H1 (cell line): ENCODE measurements around the gene OBSCN. TPM values are rescaled to one million over a fixed set of nuclear protein-coding genes. Genes with fewer than 3 reads are reported as not detected.

ENCODE experiments used
- CTCF ChIA-PET: fragments of 300-600 bp; sonication (Branson Sonifier 250); formaldehyde crosslinking; loops from one replicate; lab custom pipeline; 2021; ENCODE audit not compliant: partially characterized antibody; lab: Charles Lee
- POLR2A ChIA-PET: fragments of 300-600 bp; sonication (Branson Sonifier 250); formaldehyde crosslinking; loops from one replicate; lab custom pipeline; 2021; ENCODE audit warnings: inconsistent platforms; ENCODE audit not compliant: partially characterized antibody; lab: Charles Lee
- DNase-seq, 2 experiments: peaks; one replicate each; pipeline versions ENCODE4 v3.0.0 to v3.0.0-alpha.2; 2010 to 2022; ENCODE audit warnings: low spot score in 2 of 2, low read depth in 1 of 2, mixed read lengths in 1 of 2
- FAIRE-seq: peaks from 2 replicates; lab custom pipeline; 2011; peaks lifted over from hg19 to GRCh38; lab: Jason Lieb, UNC
- H2AFZ ChIP-seq: 2 replicates; pipeline ENCODE4 v1.8.1; 2012; ENCODE audit warnings: low read length, inconsistent platforms
- H2AK5ac ChIP-seq: 2 replicates; pipeline ENCODE4 v1.6.1; 2013; ENCODE audit warnings: low read depth, low read length
- H2BK120ac ChIP-seq: replicated peaks from 2 replicates; pipeline ENCODE3; 2013; ENCODE audit warnings: low read depth, low read length, inconsistent platforms
- H2BK12ac ChIP-seq: 2 replicates; pipeline ENCODE4 v1.6.1; 2013; ENCODE audit warnings: low read depth, low read length
- H2BK15ac ChIP-seq: 2 replicates; pipeline ENCODE4 v1.6.1; 2013; ENCODE audit warnings: low read length
- H2BK20ac ChIP-seq: 2 replicates; pipeline ENCODE4 v1.6.1; 2013; ENCODE audit warnings: low read length
- H2BK5ac ChIP-seq: 2 replicates; pipeline ENCODE4 v1.6.1; 2013; ENCODE audit warnings: low read depth, low read length
- H3K14ac ChIP-seq: 2 replicates; pipeline ENCODE4 v1.6.1; 2013; ENCODE audit warnings: inconsistent platforms; ENCODE audit not compliant: insufficient read length
- H3K18ac ChIP-seq: 2 replicates; pipeline ENCODE4 v1.6.1; 2013; ENCODE audit warnings: low read length; ENCODE audit errors: extremely low read depth
- H3K23ac ChIP-seq: 2 replicates; pipeline ENCODE4 v1.6.1; 2013; ENCODE audit warnings: inconsistent platforms; ENCODE audit not compliant: insufficient read length
- H3K23me2 ChIP-seq: 2 replicates; pipeline ENCODE4 v1.6.1; 2013; ENCODE audit warnings: low read depth, low read length
- H3K27ac ChIP-seq: 2 replicates; pipeline ENCODE4 v1.6.1; 2011; ENCODE audit warnings: low read depth, low read length, inconsistent platforms
- H3K27me3 ChIP-seq, 4 experiments: replicated peaks in 1 of 4; 1 replicate in 1 of 4; 2 replicates in 3 of 4; pipeline versions ENCODE4 v1.6.1 to v1.8.1; 2011 to 2013; ENCODE audit warnings: low read length in 3 of 4, mild to moderate bottlenecking in 3 of 4, inconsistent platforms in 2 of 4, mixed read lengths in 2 of 4, moderate library complexity in 1 of 4; ENCODE audit not compliant: control insufficient read depth in 3 of 4, insufficient read depth in 3 of 4; ENCODE audit errors: extremely low read depth in 1 of 4
- H3K36me3 ChIP-seq, 4 experiments: 2 replicates each; pipeline versions ENCODE4 v1.6.1 to v1.8.1; 2011 to 2013; ENCODE audit warnings: mild to moderate bottlenecking in 4 of 4, low read length in 3 of 4, moderate library complexity in 2 of 4, control low read depth in 1 of 4, inconsistent platforms in 1 of 4; ENCODE audit not compliant: insufficient read depth in 4 of 4, control insufficient read depth in 2 of 4
- H3K4ac ChIP-seq: replicated peaks from 2 replicates; pipeline ENCODE3; 2013; ENCODE audit warnings: low read length, low read depth, mixed read lengths, inconsistent platforms; ENCODE audit not compliant: insufficient read length
- H3K4me1 ChIP-seq, 4 experiments: replicated peaks in 1 of 4; 1 replicate in 1 of 4; 2 replicates in 3 of 4; pipeline versions ENCODE4 v1.6.1 to v1.8.1; 2011 to 2013; ENCODE audit warnings: low read length in 3 of 4, inconsistent platforms in 2 of 4, mixed read lengths in 1 of 4; ENCODE audit not compliant: insufficient read depth in 4 of 4, control insufficient read depth in 3 of 4
- H3K4me2 ChIP-seq, 2 experiments: 2 replicates each; pipeline versions ENCODE4 v1.6.1 to v1.8.1; 2011 to 2013; ENCODE audit warnings: low read depth in 2 of 2, low read length in 2 of 2, control low read depth in 1 of 2, inconsistent platforms in 1 of 2, mild to moderate bottlenecking in 1 of 2; ENCODE audit not compliant: insufficient read depth in 1 of 2
- H3K4me3 ChIP-seq, 4 experiments: fragments of 200-600, 300-600 bp in 1 of 4; sonication (generic), shearing (Covaris generic), sonication (Bioruptor Twin) in 1 of 4; 2 replicates each; pipeline versions ENCODE4 v1.5.1 to v1.8.1; 2011 to 2016; ENCODE audit warnings: low read length in 4 of 4, low read depth in 3 of 4, control low read depth in 2 of 4, inconsistent platforms in 2 of 4, mild to moderate bottlenecking in 2 of 4, mixed read lengths in 1 of 4, moderate library complexity in 1 of 4; ENCODE audit not compliant: insufficient read depth in 2 of 4; ENCODE audit errors: extremely low read depth in 1 of 4
- H3K56ac ChIP-seq: replicated peaks from 2 replicates; pipeline ENCODE3; 2013; ENCODE audit warnings: low read depth, mild to moderate bottlenecking, mixed read lengths, low read length, inconsistent platforms; ENCODE audit not compliant: insufficient read length
- H3K79me1 ChIP-seq: 2 replicates; pipeline ENCODE4 v1.6.1; 2013; ENCODE audit warnings: low read depth, low read length, control low read depth
- H3K79me2 ChIP-seq, 2 experiments: 2 replicates each; pipeline versions ENCODE4 v1.6.1 to v1.8.1; 2012 to 2013; ENCODE audit warnings: low read length in 2 of 2, mild to moderate bottlenecking in 2 of 2, inconsistent platforms in 1 of 2; ENCODE audit not compliant: insufficient read depth in 2 of 2, control insufficient read depth in 1 of 2
- H3K9ac ChIP-seq, 4 experiments: replicated peaks in 1 of 4; 1 replicate in 1 of 4; 2 replicates in 3 of 4; pipeline versions ENCODE4 v1.6.1 to v1.8.1; 2011 to 2013; ENCODE audit warnings: low read depth in 3 of 4, low read length in 3 of 4, control low read depth in 2 of 4, mild to moderate bottlenecking in 2 of 4, moderate library complexity in 2 of 4, inconsistent platforms in 1 of 4; ENCODE audit errors: extremely low read depth in 1 of 4
- H3K9me3 ChIP-seq, 2 experiments: 2 replicates each; pipeline versions ENCODE4 v1.6.1 to v1.8.1; 2012 to 2013; ENCODE audit warnings: mild to moderate bottlenecking in 2 of 2, moderate library complexity in 2 of 2, control low read depth in 1 of 2, inconsistent platforms in 1 of 2, low read depth in 1 of 2, low read length in 1 of 2, mixed read lengths in 1 of 2; ENCODE audit not compliant: insufficient read depth in 2 of 2
- H4K20me1 ChIP-seq, 2 experiments: replicated peaks in 1 of 2; 2 replicates each; pipeline versions ENCODE3 to v1.8.1; 2011 to 2013; ENCODE audit warnings: inconsistent platforms in 2 of 2, low read length in 2 of 2, mild to moderate bottlenecking in 1 of 2; ENCODE audit not compliant: insufficient read depth in 2 of 2, control insufficient read depth in 1 of 2
- H4K5ac ChIP-seq: 2 replicates; pipeline ENCODE4 v1.6.1; 2013; ENCODE audit warnings: low read length, low read depth, mixed read lengths, inconsistent platforms; ENCODE audit not compliant: insufficient read length
- H4K8ac ChIP-seq: 2 replicates; pipeline ENCODE4 v1.8.0; 2013; ENCODE audit warnings: mild to moderate bottlenecking, moderate library complexity, low read length, inconsistent platforms; ENCODE audit not compliant: insufficient read depth; ENCODE audit errors: extremely low read depth
- H4K91ac ChIP-seq: replicated peaks from 2 replicates; pipeline ENCODE3; 2013; ENCODE audit warnings: low read length, mixed read lengths, inconsistent platforms; ENCODE audit not compliant: insufficient read length
- CHD2 ChIP-seq: IDR thresholded peaks from 2 replicates; pipeline ENCODE4 v1.6.1; 2012; ENCODE audit warnings: low read length, improper control_type of control experiment
- JUND ChIP-seq: IDR thresholded peaks from 2 replicates; pipeline ENCODE4 v1.6.1; 2011; ENCODE audit warnings: mild to moderate bottlenecking, improper control_type of control experiment, low read length
- KDM1A ChIP-seq: fragments of 200-600, 300-600 bp; sonication (generic); IDR thresholded peaks from 2 replicates; pipeline ENCODE4 v1.7.1; 2016; ENCODE audit warnings: mild to moderate bottlenecking, low read length, borderline replicate concordance
- KDM5A ChIP-seq: fragments of 200-600 bp; IDR thresholded peaks from 2 replicates; pipeline ENCODE4 v1.7.1; 2012; ENCODE audit warnings: mild to moderate bottlenecking, low read length, inconsistent platforms, mixed read lengths
- POLR2A ChIP-seq, 2 experiments: IDR thresholded peaks; 1 replicate in 1 of 2; 2 replicates in 1 of 2; pipeline ENCODE4 v1.6.1; 2011; ENCODE audit warnings: low read depth in 2 of 2, low read length in 2 of 2, mild to moderate bottlenecking in 2 of 2; ENCODE audit errors: control extremely low read depth in 1 of 2
- POLR2AphosphoS5 ChIP-seq: IDR thresholded peaks from 2 replicates; pipeline ENCODE4 v1.6.1; 2011; ENCODE audit warnings: low read depth, low read length
- RFX5 ChIP-seq: IDR thresholded peaks from 2 replicates; pipeline ENCODE4 v1.6.1; 2011; ENCODE audit warnings: low read depth, low read length, improper control_type of control experiment, borderline replicate concordance
- RXRA ChIP-seq: IDR thresholded peaks from 2 replicates; pipeline ENCODE4 v1.6.1; 2011; ENCODE audit warnings: low read depth, mild to moderate bottlenecking, low read length, moderate library complexity; ENCODE audit not compliant: insufficient read depth
- SAP30 ChIP-seq: fragments of 300-600 bp; sonication (generic); IDR thresholded peaks from 2 replicates; pipeline ENCODE4 v1.7.1; 2012; ENCODE audit warnings: low read length, moderate library complexity, mild to moderate bottlenecking, inconsistent platforms; ENCODE audit not compliant: insufficient read depth, insufficient replicate concordance
- SIN3A ChIP-seq, 2 experiments: IDR thresholded peaks in 1 of 2; conservative IDR thresholded peaks in 1 of 2; 2 replicates each; pipeline ENCODE4 v1.6.1; 2011 to 2012; ENCODE audit warnings: low read length in 2 of 2, improper control_type of control experiment in 1 of 2, low read depth in 1 of 2, mild to moderate bottlenecking in 1 of 2
- SP2 ChIP-seq: IDR thresholded peaks from 2 replicates; pipeline ENCODE4 v1.6.1; 2012; ENCODE audit warnings: mild to moderate bottlenecking, low read length, inconsistent platforms
- TAF7 ChIP-seq: optimal IDR thresholded peaks from 2 replicates; pipeline ENCODE3; 2011; ENCODE audit warnings: low read depth, mild to moderate bottlenecking, inconsistent platforms, low read length, moderate library complexity, borderline replicate concordance
- TBP ChIP-seq: IDR thresholded peaks from 2 replicates; pipeline ENCODE4 v1.6.1; 2011; ENCODE audit warnings: low read depth, low read length, improper control_type of control experiment
- TEAD4 ChIP-seq: IDR thresholded peaks from 2 replicates; pipeline ENCODE4 v1.6.1; 2012; ENCODE audit warnings: low read depth, low read length, inconsistent platforms, mixed read lengths
- WGBS, 2 experiments: shearing (Covaris generic) in 1 of 2; methylation state at CpG; one replicate each; pipeline versions ENCODE4 v1.1.6 to v1.1.7; 2013 to 2015; ENCODE audit warnings: low lambda C conversion rate in 2 of 2, mixed read lengths in 2 of 2, inconsistent platforms in 1 of 2, low coverage in 1 of 2, missing lambda C conversion rate in 1 of 2; ENCODE audit not compliant: insufficient replicate concordance in 2 of 2, insufficient coverage in 1 of 2, insufficient read length in 1 of 2; ENCODE audit errors: extremely low coverage in 1 of 2, missing lambda C conversion rate in 1 of 2; 5-methylcytosine and 5-hydroxymethylcytosine counted together
- polyA plus RNA-seq, 7 experiments: library from polyadenylated mRNA; depleted of rRNA in 3 of 7; stranded (reverse) in 5 of 7; unstranded in 2 of 7; fragments of >200 nt in 5 of 7; fragments of 200-250 nt in 2 of 7; gene quantifications; 1 replicate in 5 of 7; 2 replicates in 1 of 7; 4 replicates in 1 of 7; pipeline versions ENCODE4 v1.2.1 to v1.2.3, GENCODE V29; 2011 to 2013; ENCODE audit warnings: missing spikeins in 2 of 7, mixed read lengths in 2 of 7
- total RNA-seq: library from RNA; stranded (reverse); fragmentation: NEBNext Ultra II Directional; extraction: Animal tissue kit (Norgen Biotek cat#: 25700); gene quantifications from 2 replicates; pipeline ENCODE4 v1.2.1, GENCODE V29; 2021

Gene OBSCN
- total and polyA plus RNA-seq, 2 of the 8 experiments (the other 6 are each of a cell fraction or from before 2014, with no cell fraction given): 7.5 to 28.4 TPM

DNA sequence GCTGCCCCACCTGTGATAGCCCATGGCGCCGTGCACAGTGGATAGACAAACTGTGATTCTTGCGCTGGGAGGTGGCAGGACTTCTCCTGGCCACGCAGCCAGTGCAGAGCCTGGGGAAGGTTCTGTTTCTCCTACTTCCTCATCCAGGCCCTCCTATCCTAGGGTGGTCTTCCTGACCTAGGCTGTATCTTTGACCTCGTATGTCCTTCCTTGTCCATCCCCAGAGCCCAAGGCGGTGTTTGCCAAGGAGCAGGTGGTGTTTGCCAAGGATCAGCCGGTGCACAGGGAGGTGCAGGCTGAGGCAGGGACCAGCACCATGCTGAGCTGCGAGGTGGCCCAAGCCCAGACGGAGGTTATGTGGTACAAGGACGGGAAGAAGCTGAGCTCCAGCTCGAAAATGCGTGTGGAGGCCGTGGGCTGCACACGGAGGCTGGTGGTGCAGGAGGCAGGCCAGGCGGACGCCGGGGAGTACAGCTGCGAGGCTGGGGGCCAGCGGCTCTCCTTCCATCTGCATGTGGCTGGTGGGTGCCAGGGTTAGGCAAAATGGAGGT lies 63.9 kb downstream of the OBSCN start:
- Histone ChIP-seq H2BK20ac (no peak overlapping the region), H3K4me3 (no peak overlapping the region), H2BK120ac (no peak overlapping the region), H2BK15ac (no peak overlapping the region), H3K9me3 (no peaks in the 10 kb centered on the region), H3K4me2 (no peak overlapping the region), H3K9ac (no peak overlapping the region), H3K79me1 (no peaks in the 10 kb centered on the region), H3K14ac (no peak overlapping the region), H3K4ac (no peak overlapping the region), H3K23ac (no peak overlapping the region), H3K23me2 (peaks cover 7% of the 10 kb centered on the region; the same call in 1 of the 2 replicates), H3K56ac (no peak overlapping the region), H4K91ac (no peak overlapping the region), H2BK12ac (no peak overlapping the region), H4K20me1 (peaks cover 7 to 17% of the 10 kb centered on the region in 2 experiments), H3K27ac (no peak overlapping the region), H2AK5ac (no peak overlapping the region), H2AFZ (no peak overlapping the region), H3K27me3 (peaks cover 0 to 5% (median 3%) of the 10 kb centered on the region in 4 experiments; a peak in 2 of 7 replicates), H3K79me2 (no peaks in the 10 kb centered on the region), H3K18ac (no peak overlapping the region), H4K5ac (no peak overlapping the region), H3K36me3 (no peaks in the 10 kb centered on the region), H2BK5ac (no peak overlapping the region), H4K8ac (no peak overlapping the region; the same call in 1 of the 2 replicates), H3K4me1 (peaks cover 0 to 6% (median under 1%) of the 10 kb centered on the region in 4 experiments; a peak in 4 of 7 replicates)
- POLR2A ChIA-PET: interaction anchor here (1.0 kb wide), 1 partner anchor 57 kb away, joined by 3 read pairs; no protein-coding TSS in a partner anchor
- CTCF ChIA-PET: interaction anchor here (0.8 to 1.2 kb wide), 2 partner anchors 11 to 14 kb away, joined by 3 read pairs; no protein-coding TSS in a partner anchor
- WGBS, 2 experiments: 91% methylated on average over 19 of the region's 19 CpGs; no CpG with 5 or more reads in 1 of the 2 experiments
- FAIRE-seq: no peak
- no peak for DNase-seq
- TF ChIP-seq KDM5A (no peak), CHD2 (no peak), TEAD4 (no peak), JUND (no peak), TAF7 (no peak), SAP30 (no peak), KDM1A (no peak), RXRA (no peak), TBP (no peak), POLR2A (IDR thresholded peaks at IDR 0.05; ENCODE audit: control extremely low read depth in 1 of 2, low read depth in 2 of 2, low read length in 2 of 2) (no peak), POLR2AphosphoS5 (no peak), SP2 (no peak), SIN3A (conservative IDR thresholded peaks at IDR 0.05 in 1 of 2, IDR thresholded peaks at IDR 0.05 in 1 of 2; ENCODE audit: low read depth in 1 of 2, low read length in 2 of 2) (no peak), RFX5 (no peak)
